Measurements from ENCODE around the gene DDX53.

DDX53 gene

GRCh38 chrX:23048806-23049573, 49.2 kb downstream of the DDX53 start:
- no peak for DNase-seq

GRCh38 chrX:23052324-23052723, 52.6 kb downstream of the DDX53 start:
- no peak for DNase-seq
